Measurements from ENCODE around the gene BTBD19.
"Not testable (repeated sequence)": the region's sequence is repeated elsewhere in the genome, so short reads cannot be mapped to it uniquely, and the experiment has no call there.

BTBD19 gene

GRCh38 chr1:44828003-44828651 lies 19.8 kb downstream of the BTBD19 start:
- peak; percentile 10 for DNase-seq (ENCODE audit: low spot score)

- DNase-seq (ENCODE audit: low spot score): peak; percentile 15
These were observed 20.6 kb downstream of the BTBD19 start for GRCh38 chr1:44828841-44829440.

- peak; percentile 15 for DNase-seq (ENCODE audit: low spot score)
These were observed 21.4 kb downstream of the BTBD19 start for GRCh38 chr1:44829506-44830384.

GRCh38 chr1:44830900-44831304 lies 22.6 kb downstream of the BTBD19 start:
- DNase-seq (ENCODE audit: low spot score): peak; percentile 32

GRCh38 chr1:44831516-44831915 lies 23.2 kb downstream of the BTBD19 start:
- peak; percentile 21 for DNase-seq (ENCODE audit: low spot score)

GRCh38 chr1:44832056-44832705 lies 23.9 kb downstream of the BTBD19 start:
- no peak for DNase-seq (ENCODE audit: low spot score)

GRCh38 chr1:44834328-44834727 lies 26.0 kb downstream of the BTBD19 start:
- DNase-seq (ENCODE audit: low spot score): no peak

- peak; percentile 77 for DNase-seq (ENCODE audit: low spot score)
These were observed 27.7 kb downstream of the BTBD19 start for GRCh38 chr1:44835738-44836675.

- not testable (repeated sequence) for DNase-seq (ENCODE audit: low spot score)
These were observed 30.0 kb downstream of the BTBD19 start for GRCh38 chr1:44838294-44838693.

- no peak for DNase-seq (ENCODE audit: low spot score)
These were observed 31.3 kb downstream of the BTBD19 start for GRCh38 chr1:44839576-44839975.

- DNase-seq (ENCODE audit: low spot score): no peak
These were observed 34.2 kb downstream of the BTBD19 start for GRCh38 chr1:44842486-44842861.

- DNase-seq (ENCODE audit: low spot score): peak; percentile 97
These were observed 34.7 kb downstream of the BTBD19 start, which contains the start of gene PTCH2 for GRCh38 chr1:44842862-44843655. Gene PTCH2 (minus strand): TSS chr1:44843253. CDS start chr1:44842932, 321 bp downstream.

- DNase-seq (ENCODE audit: low spot score): no peak
These were observed 38.7 kb downstream of the BTBD19 start for GRCh38 chr1:44846985-44847384.

- DNase-seq (ENCODE audit: low spot score): no peak
These were observed 39.5 kb downstream of the BTBD19 start for GRCh38 chr1:44847845-44848244.

- DNase-seq (ENCODE audit: low spot score): no peak
These were observed 40.3 kb downstream of the BTBD19 start for GRCh38 chr1:44848456-44849181.

- DNase-seq (ENCODE audit: low spot score): no peak
These were observed 41.3 kb downstream of the BTBD19 start for GRCh38 chr1:44849575-44850132.

GRCh38 chr1:44851308-44851707 lies 43.0 kb downstream of the BTBD19 start:
- DNase-seq (ENCODE audit: low spot score): no peak

GRCh38 chr1:44853201-44853600 lies 44.9 kb downstream of the BTBD19 start:
- no peak for DNase-seq (ENCODE audit: low spot score)

- no peak for DNase-seq (ENCODE audit: low spot score)
These were observed 46.6 kb downstream of the BTBD19 start for GRCh38 chr1:44854970-44855369.

Data from D341Med (cell line).